Stimulated activated CD8-positive, alpha-beta memory T cell treated with anti-CD3 and anti-CD28 coated beads, Interleukin-12 subunit alpha, Interleukin-12 subunit beta, amount 100 ng/mL, for 1 hour (primary cell): ENCODE data around the gene HAUS7.

ENCODE experiments used
- DNase-seq: peaks from one replicate; pipeline ENCODE4 v3.0.0-alpha.2; 2020; ENCODE audit warnings: low read depth

The HAUS7 gene

GRCh38 chrX:153434801-153435200 is 35.6 kb downstream of the HAUS7 start:
- no peak for DNase-seq

GRCh38 chrX:153433781-153434285 is 36.5 kb downstream of the HAUS7 start:
- no peak for DNase-seq

GRCh38 chrX:153433161-153433680 is 37.2 kb downstream of the HAUS7 start:
- DNase-seq, result no peak

- no peak for DNase-seq
Observed at GRCh38 chrX:153430796-153431195, 39.6 kb downstream of the HAUS7 start.

GRCh38 chrX:153426204-153426603 is 44.2 kb downstream of the HAUS7 start:
- DNase-seq, result no peak

- no peak for DNase-seq
Observed at GRCh38 chrX:153423652-153424051, 46.7 kb downstream of the HAUS7 start.

- DNase-seq, result no peak
Observed at GRCh38 chrX:153421856-153422255, 48.5 kb downstream of the HAUS7 start.

GRCh38 chrX:153420851-153421599 is 49.4 kb downstream of the HAUS7 start:
- DNase-seq, result no peak

GRCh38 chrX:153417637-153418036 is 52.7 kb downstream of the HAUS7 start:
- no peak for DNase-seq

- DNase-seq, result no peak
Observed at GRCh38 chrX:153416781-153417450, 53.5 kb downstream of the HAUS7 start.

- no peak for DNase-seq
Observed at GRCh38 chrX:153414856-153415510, 55.4 kb downstream of the HAUS7 start.

- no peak for DNase-seq
Observed at GRCh38 chrX:153413731-153414130, 56.6 kb downstream of the HAUS7 start.

GRCh38 chrX:153412746-153413720 is 57.3 kb downstream of the HAUS7 start:
- DNase-seq, result no peak

GRCh38 chrX:153411988-153412574 is 58.3 kb downstream of the HAUS7 start:
- no peak for DNase-seq

GRCh38 chrX:153411255-153411987 is 59.0 kb downstream of the HAUS7 start, which contains the start of gene ZFP92:
ZFP92 (plus strand) TSS chrX:153411472; CDS start chrX:153418323, 6,851 bp downstream.
- DNase-seq, result no peak

- no peak for DNase-seq
Observed at GRCh38 chrX:153410888-153411254, 59.5 kb downstream of the HAUS7 start.

GRCh38 chrX:153410373-153410772 is 60.0 kb downstream of the HAUS7 start:
- DNase-seq, result no peak

GRCh38 chrX:153409414-153410101 is 60.8 kb downstream of the HAUS7 start:
- no peak for DNase-seq

GRCh38 chrX:153408871-153409351 is 61.5 kb downstream of the HAUS7 start:
- DNase-seq, result no peak
